Loucy (cell line): ENCODE data around the gene RPIA.

Experiments used
- CTCF ChIP-seq: fragments of 200-600 bp; sonication (generic); conservative IDR thresholded peaks from 2 replicates; pipeline ENCODE4 v1.5.1; 2014; ENCODE audit warnings: mild to moderate bottlenecking, antibody characterized with exemption, low read length
- EZH2phosphoT487 ChIP-seq: fragments of 200-600 bp; IDR thresholded peaks from 2 replicates; pipeline ENCODE4 v1.6.1; 2018; ENCODE audit warnings: antibody characterized with exemption, mild to moderate bottlenecking, moderate library complexity, borderline replicate concordance

GRCh38 chr2:88656690-88657089, 34.8 kb upstream of the RPIA start:
- no peak for TF ChIP-seq CTCF
- TF ChIP-seq EZH2phosphoT487 = no peak
